Right cardiac atrium (tissue), 5 donors: ENCODE data around the gene C18orf63. TPM values are rescaled to one million over a fixed set of nuclear protein-coding genes. Genes with fewer than 3 reads are reported as not detected.

Source experiments
- ATAC-seq, 2 donors: fragments of 200-7000 bp; cut with Tn5 transposase; one replicate each; pipeline versions ENCODE4 v1.8.0 to v1.9.1; 2020; ENCODE audit warnings: moderate library complexity in 2 of 2, mild to moderate bottlenecking in 1 of 2
- DNase-seq, 3 donors: peaks; one replicate each; pipeline ENCODE4 v3.0.0-alpha.2; 2020
- H3K27ac ChIP-seq: one replicate; pipeline ENCODE4 v1.5.1; 2013; ENCODE audit warnings: mild to moderate bottlenecking, low read length, control low read depth, moderate library complexity
- H3K27me3 ChIP-seq: one replicate; pipeline ENCODE4 v1.6.1; 2013; ENCODE audit not compliant: control insufficient read depth, insufficient read depth
- H3K4me1 ChIP-seq: one replicate; pipeline ENCODE4 v1.6.1; 2013; ENCODE audit warnings: low read length; ENCODE audit not compliant: control insufficient read depth, insufficient read depth
- H3K4me3 ChIP-seq: one replicate; pipeline ENCODE4 v1.5.1; 2013; ENCODE audit warnings: low read length, control low read depth
- H3K9me3 ChIP-seq: one replicate; pipeline ENCODE4 v1.6.1; 2013; ENCODE audit warnings: low read length; ENCODE audit not compliant: control insufficient read depth
- WGBS: extraction: QIAGEN DNeasy Blood & Tissue Kit; methylation state at CpG from one replicate; pipeline ENCODE4 v1.1.7; 2013; 5-methylcytosine and 5-hydroxymethylcytosine counted together
- intact Hi-C, 4 donors: fragments of 100-400 bp; cut with DNase I; formaldehyde crosslinking; loops; one replicate each; pipeline versions ENCODE4 v1.11.0 to v1.14.0; 2022 to 2023
- polyA plus RNA-seq: library from polyadenylated mRNA; stranded (reverse); fragments of 200-250 nt; gene quantifications from one replicate; pipeline ENCODE4 v1.2.3, GENCODE V29; 2013
- total RNA-seq, 4 donors: library from RNA; stranded (reverse); fragmentation: NEBNext Ultra II Directional; extraction: Animal tissue kit (Norgen Biotek cat#: 25700); gene quantifications; one replicate each; pipeline ENCODE4 v1.2.1, GENCODE V29; 2021
- donor health status: healthy with polysubstance abuse.
- donor health status: DM: no; HTN: yes; CAD: no.
- donor health status: DM: no; HTN: no; CAD: no.
- donor health status: DM: no; HTN: yes; CAD: no; lungs with severe emphysema.
- donor health status: DM: yes; HTN: yes; CAD: no.

Gene C18orf63
- total and polyA plus RNA-seq, 5 donors: not detected

- no peak overlapping the region for H3K4me3 ChIP-seq
- 32% methylated on average over 1 of the region's 1 CpG for WGBS
- intact Hi-C loops: loop anchor here (5.0 to 10.0 kb wide), 4 partner anchors 123 to 201 kb away; no protein-coding TSS in a partner anchor
- ATAC-seq: peak in 1 of 2 donors; percentile 29
- no peaks in the 10 kb centered on the region for H3K27me3 ChIP-seq
- peak in 1 of 3 donors; percentile 38 for DNase-seq
- H3K27ac ChIP-seq: no peak overlapping the region
- no peaks in the 10 kb centered on the region for H3K9me3 ChIP-seq
- H3K4me1 ChIP-seq: no peaks in the 10 kb centered on the region
These were observed 35.7 kb downstream of the C18orf63 start for GRCh38 chr18:74351354-74351753.

DNA sequence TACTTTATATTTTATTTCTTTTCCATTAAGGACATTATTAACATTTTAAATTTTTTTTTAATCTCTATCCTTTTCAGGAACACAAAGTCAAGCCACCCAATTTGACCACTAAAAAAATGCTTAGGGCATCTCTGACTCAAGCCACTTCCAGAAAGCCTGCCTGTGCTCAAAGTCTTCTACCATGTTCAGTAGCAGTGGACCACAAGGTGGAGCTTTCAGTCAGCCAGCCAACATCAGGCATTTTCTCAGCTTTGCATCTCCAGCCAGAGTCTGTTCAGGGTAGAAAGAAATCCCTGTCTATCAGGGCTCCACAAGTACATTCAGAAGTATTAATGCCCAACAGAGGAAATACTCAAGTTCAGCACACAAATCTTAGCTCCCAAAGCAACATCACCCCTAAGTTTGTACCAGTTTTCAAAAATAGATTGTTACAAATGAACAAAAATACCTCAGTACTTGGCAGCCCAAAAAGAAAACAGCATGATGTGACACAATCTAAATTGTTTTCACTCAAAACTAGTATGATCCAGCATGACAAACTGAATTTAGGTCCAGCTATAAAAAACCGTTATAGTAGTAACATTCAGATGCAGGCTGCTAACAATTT lies 37.6 kb downstream of the C18orf63 start:
- no peak overlapping the region for H3K27ac ChIP-seq
- 47% methylated on average over 1 of the region's 1 CpG for WGBS
- H3K27me3 ChIP-seq: no peaks in the 10 kb centered on the region
- intact Hi-C loops: loop anchor here (5.0 to 10.0 kb wide), 4 partner anchors 122 to 199 kb away; no protein-coding TSS in a partner anchor
- H3K4me3 ChIP-seq: no peak overlapping the region
- DNase-seq (peak; percentile 54 to 64 (median 61)), ATAC-seq (peak; percentile 90 to 91)
- H3K4me1 ChIP-seq: no peaks in the 10 kb centered on the region
- no peaks in the 10 kb centered on the region for H3K9me3 ChIP-seq

DNA sequence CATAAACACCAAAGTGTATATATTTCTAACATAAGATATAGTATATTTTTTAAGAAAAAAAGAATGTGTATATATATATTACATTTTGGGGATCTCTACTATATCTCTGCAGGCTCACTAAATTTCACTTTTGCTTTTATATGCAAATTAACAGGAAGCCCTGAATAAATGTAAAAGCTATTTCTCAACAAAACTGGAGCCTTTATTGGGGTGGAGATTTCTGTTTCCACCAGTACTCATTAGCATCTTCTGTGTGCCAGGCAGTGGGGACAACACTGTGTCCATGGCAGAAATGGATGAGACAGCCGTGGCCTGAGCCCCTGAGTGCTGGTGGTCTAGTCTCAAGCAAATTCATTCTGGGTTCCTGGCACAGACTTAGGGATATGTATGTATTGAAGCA lies 41.3 kb downstream of the C18orf63 start:
- no peak for DNase-seq

DNA sequence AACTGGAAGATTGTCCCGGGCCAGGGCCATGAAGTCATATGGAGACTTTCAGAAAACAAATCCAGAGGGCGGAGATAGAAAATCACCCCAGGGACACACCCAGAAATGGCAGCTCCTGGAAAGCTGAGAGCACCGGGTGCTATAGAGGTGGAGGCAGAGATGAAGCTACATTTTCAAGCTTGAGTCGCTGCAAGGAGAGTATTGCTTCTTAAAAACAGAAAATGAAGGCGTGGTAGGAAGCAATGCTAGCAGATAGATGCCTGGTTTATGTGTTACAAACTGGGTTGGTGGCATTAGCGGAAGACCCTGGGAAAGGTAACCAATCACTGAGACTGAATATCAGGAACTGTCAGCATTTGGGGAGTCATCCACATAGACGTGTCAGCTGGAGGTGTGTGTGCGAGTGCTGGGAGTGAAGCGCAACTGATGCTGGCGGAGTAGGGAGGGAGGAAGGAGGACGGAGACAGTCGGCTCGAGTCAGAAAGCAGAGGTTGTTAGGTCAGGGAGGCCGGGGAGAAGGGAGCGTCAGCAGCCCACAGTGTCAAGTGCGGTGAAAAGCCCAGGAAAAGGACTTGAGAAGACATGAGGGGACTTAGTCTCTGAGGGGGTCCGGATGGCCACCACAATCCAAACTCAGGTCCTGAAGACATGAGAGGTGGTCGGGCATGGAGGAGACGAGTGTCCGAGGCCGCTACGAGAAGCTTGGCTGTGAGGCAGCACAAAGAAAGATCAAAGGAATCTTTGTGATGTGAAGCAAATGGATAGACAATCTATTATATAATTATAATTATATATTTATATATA lies 45.4 kb downstream of the C18orf63 start:
- no peak for DNase-seq
- no peaks in the 10 kb centered on the region for H3K4me1 ChIP-seq
- H3K27me3 ChIP-seq: no peaks in the 10 kb centered on the region
- H3K27ac ChIP-seq: no peak overlapping the region
- H3K9me3 ChIP-seq: no peaks in the 10 kb centered on the region
- no peak for ATAC-seq
- no peak overlapping the region for H3K4me3 ChIP-seq
- intact Hi-C loops: no loop called here
- WGBS: 87% methylated on average over 22 of the region's 22 CpGs

More for the DNA sequence above, 41.3 kb downstream of the C18orf63 start:
- Histone ChIP-seq H3K4me3 (no peak overlapping the region), H3K9me3 (no peaks in the 10 kb centered on the region), H3K4me1 (no peaks in the 10 kb centered on the region), H3K27ac (no peak overlapping the region), H3K27me3 (no peaks in the 10 kb centered on the region)
- intact Hi-C loops: loop anchor here in 1 of 4 donors (10.0 kb wide), 1 partner anchor 118 kb away; no protein-coding TSS in a partner anchor
- 74% methylated on average over 1 of the region's 1 CpG for WGBS
- ATAC-seq: no peak

DNA sequence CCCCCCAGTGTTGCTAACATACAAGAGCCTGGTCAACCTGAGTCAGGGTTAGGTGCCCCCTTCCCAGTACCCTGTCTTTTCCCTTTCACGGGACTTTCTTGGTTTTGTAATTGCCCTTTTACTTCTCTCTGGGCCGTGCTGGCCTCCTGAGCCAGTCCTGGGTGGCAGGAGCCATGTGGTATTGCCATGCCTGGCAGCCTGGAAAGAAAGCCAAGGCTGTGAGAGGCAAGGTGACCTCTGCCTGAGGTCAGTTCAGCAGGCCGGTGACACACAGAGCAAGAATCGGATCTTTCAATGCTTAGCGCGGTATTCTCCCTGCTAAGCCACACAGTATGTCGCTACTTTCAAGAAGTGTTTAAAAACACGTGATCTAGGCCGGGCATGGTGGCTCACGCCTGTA lies 52.3 kb downstream of the C18orf63 start:
- 93% methylated on average over 10 of the region's 10 CpGs for WGBS
- intact Hi-C loops: no loop called here
- Histone ChIP-seq H3K4me1 (no peaks in the 10 kb centered on the region), H3K27ac (no peak overlapping the region), H3K27me3 (no peaks in the 10 kb centered on the region), H3K4me3 (no peak overlapping the region), H3K9me3 (no peaks in the 10 kb centered on the region)
- DNase-seq: no peak
- ATAC-seq: no peak

- DNase-seq: no peak
- no peak overlapping the region for H3K4me3 ChIP-seq
- H3K9me3 ChIP-seq: no peaks in the 10 kb centered on the region
- H3K27ac ChIP-seq: no peak overlapping the region
- no peaks in the 10 kb centered on the region for H3K4me1 ChIP-seq
- peak in 1 of 2 donors; percentile 45 for ATAC-seq
- 33% methylated on average over 13 of the region's 13 CpGs for WGBS
- intact Hi-C loops: no loop called here
- H3K27me3 ChIP-seq: no peaks in the 10 kb centered on the region
These were observed 53.5 kb downstream of the C18orf63 start for GRCh38 chr18:74368901-74369705.

GRCh38 chr18:74370115-74370514 lies 54.5 kb downstream of the C18orf63 start:
- 71% methylated on average over 2 of the region's 2 CpGs for WGBS

DNA sequence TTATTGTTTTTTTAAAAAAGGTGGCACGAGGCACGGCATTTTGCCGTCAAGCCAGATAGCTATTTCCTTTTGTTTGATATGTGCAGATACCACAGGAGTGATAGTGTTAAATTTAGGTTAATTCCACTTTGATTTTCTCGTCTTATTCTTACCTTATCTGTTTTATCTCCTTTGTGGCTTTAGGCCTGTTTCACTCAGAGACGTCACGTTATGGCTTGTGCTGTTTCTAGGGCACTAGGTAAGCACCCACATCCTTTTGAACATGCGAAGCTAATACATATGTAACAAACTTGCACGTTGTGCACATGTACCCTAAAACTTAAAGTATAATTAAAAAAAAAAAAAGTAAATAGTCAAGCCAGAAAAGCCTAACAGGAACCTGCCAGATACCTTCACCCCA lies 57.8 kb downstream of the C18orf63 start:
- H3K27ac ChIP-seq: no peak overlapping the region
- H3K4me3 ChIP-seq: no peak overlapping the region
- WGBS: 74% methylated on average over 8 of the region's 8 CpGs
- H3K27me3 ChIP-seq: no peaks in the 10 kb centered on the region
- peaks cover 3% of the 10 kb centered on the region for H3K4me1 ChIP-seq
- no peak for ATAC-seq
- DNase-seq: no peak
- H3K9me3 ChIP-seq: no peaks in the 10 kb centered on the region
- intact Hi-C loops: no loop called here

More at GRCh38 chr18:74370115-74370514, 54.5 kb downstream of the C18orf63 start:
- Histone ChIP-seq H3K4me3 (no peak overlapping the region), H3K4me1 (no peaks in the 10 kb centered on the region), H3K9me3 (no peaks in the 10 kb centered on the region), H3K27me3 (no peaks in the 10 kb centered on the region), H3K27ac (no peak overlapping the region)
- intact Hi-C loops: no loop called here
- ATAC-seq (no peak), DNase-seq (no peak)

GRCh38 chr18:74375999-74376398 lies 60.4 kb downstream of the C18orf63 start:
- H3K4me3 ChIP-seq: no peak overlapping the region
- no peak for ATAC-seq
- H3K27ac ChIP-seq: no peak overlapping the region
- DNase-seq: no peak
- no peaks in the 10 kb centered on the region for H3K9me3 ChIP-seq
- no peaks in the 10 kb centered on the region for H3K27me3 ChIP-seq
- WGBS: 75% methylated on average over 6 of the region's 6 CpGs
- peaks cover 3% of the 10 kb centered on the region for H3K4me1 ChIP-seq
- intact Hi-C loops: no loop called here

DNA sequence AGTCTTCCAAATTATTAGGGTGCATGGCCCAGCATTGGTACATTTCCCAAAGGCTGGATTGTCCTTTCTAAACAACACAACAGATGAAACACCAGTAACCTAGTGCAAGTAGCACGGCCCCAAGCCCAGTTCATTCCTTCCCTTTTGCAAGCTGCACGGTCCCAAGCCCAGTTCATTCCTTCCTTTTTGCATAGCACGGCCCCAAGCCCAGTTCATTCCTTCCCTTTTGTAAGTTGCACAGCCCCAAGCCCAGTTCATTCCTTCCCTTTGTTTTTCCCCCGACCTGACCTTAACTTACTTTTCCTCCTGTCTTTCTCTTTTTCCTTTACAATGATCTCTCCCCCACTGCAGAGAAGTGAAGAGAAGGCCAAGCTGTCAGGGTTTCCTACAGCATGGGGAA lies 60.9 kb downstream of the C18orf63 start:
- DNase-seq (no peak), ATAC-seq (no peak)
- WGBS: 81% methylated on average over 4 of the region's 4 CpGs
- intact Hi-C loops: no loop called here
- H3K27me3 ChIP-seq: no peaks in the 10 kb centered on the region
- H3K4me1 ChIP-seq: peaks cover 3% of the 10 kb centered on the region
- H3K27ac ChIP-seq: no peak overlapping the region
- no peak overlapping the region for H3K4me3 ChIP-seq
- no peaks in the 10 kb centered on the region for H3K9me3 ChIP-seq

GRCh38 chr18:74377776-74378175 lies 62.1 kb downstream of the C18orf63 start:
- H3K4me1 ChIP-seq: peaks cover 3% of the 10 kb centered on the region
- H3K4me3 ChIP-seq: no peak overlapping the region
- H3K9me3 ChIP-seq: no peaks in the 10 kb centered on the region
- ATAC-seq: no peak
- WGBS: 74% methylated on average over 1 of the region's 1 CpG
- DNase-seq: no peak
- H3K27me3 ChIP-seq: no peaks in the 10 kb centered on the region
- H3K27ac ChIP-seq: no peak overlapping the region
- intact Hi-C loops: no loop called here
